ENCODE results near the gene POTEB3. TPM values are rescaled to one million over a fixed set of nuclear protein-coding genes. Genes with fewer than 3 reads are reported as not detected.
"Not testable (repeated sequence)": the region's sequence is repeated elsewhere in the genome, so short reads cannot be mapped to it uniquely, and the experiment has no call there.

Gene POTEB3
- not detected for total RNA-seq (2013)
- polyA plus RNA-seq (not detected), polyA minus RNA-seq (not detected in 2 replicates), total RNA-seq (0 to 0.75 (median 0.05) reads per million in 11 experiments)

- H3K27me3 ChIP-seq (ENCODE audit: control insufficient read depth in 2 of 2, insufficient read depth in 2 of 2, low read length in 2 of 2); H3K4me2 ChIP-seq (replicated peaks; ENCODE audit: extremely low read depth, low read length, poor library complexity, severe bottlenecking); H3K4me1 Mint-ChIP-seq; H3K9me3 Mint-ChIP-seq; H3K79me2 ChIP-seq (ENCODE audit: insufficient read depth, low read length); H3K27ac Mint-ChIP-seq; H4K20me1 ChIP-seq (ENCODE audit: insufficient read depth, low read length); H2AFZ ChIP-seq (ENCODE audit: insufficient read depth, low read depth, low read length, poor library complexity, severe bottlenecking); H3K36me3 Mint-ChIP-seq; H3K27me3 Mint-ChIP-seq (ENCODE audit: low read depth in 3 of 3); H3K36me3 ChIP-seq (replicated peaks in 1 of 2; ENCODE audit: control insufficient read depth in 1 of 2, insufficient read depth in 2 of 2, low read length in 2 of 2); H3K4me3 ChIP-seq (replicated peaks in 1 of 3; ENCODE audit: low read depth in 2 of 3, low read length in 3 of 3); intact Hi-C loops (cut with micrococcal nuclease); H3K4me1 ChIP-seq (ENCODE audit: control insufficient read depth in 1 of 2, insufficient read depth in 2 of 2, low read length in 2 of 2); H3K4me3 Mint-ChIP-seq; H3K9me3 ChIP-seq (replicated peaks in 1 of 2; ENCODE audit: control insufficient read depth in 1 of 2, insufficient read depth in 1 of 2, low read length in 2 of 2); DNase-seq; H3K9ac ChIP-seq (ENCODE audit: insufficient read depth, low read length, poor library complexity, severe bottlenecking); H3K27ac ChIP-seq (ENCODE audit: low read depth in 1 of 2, low read length in 2 of 2): not testable (repeated sequence)
- WGBS (ENCODE audit: insufficient coverage): no CpG with 5 or more reads among the region's 35 CpGs
Measured at GRCh38 chr15:21440399-21440798, at the start of gene POTEB3. Gene POTEB3 (minus strand): TSS chr15:21440499. CDS start chr15:21440011, 488 bp downstream.

GRCh38 chr15:21453683-21454082, 13.4 kb upstream of the POTEB3 start:
- H3K4me2 ChIP-seq (replicated peaks; ENCODE audit: extremely low read depth, low read length, poor library complexity, severe bottlenecking); H3K9ac ChIP-seq (ENCODE audit: insufficient read depth, low read length, poor library complexity, severe bottlenecking); H2AFZ ChIP-seq (ENCODE audit: insufficient read depth, low read depth, low read length, poor library complexity, severe bottlenecking); H3K36me3 ChIP-seq (replicated peaks in 1 of 2; ENCODE audit: control insufficient read depth in 1 of 2, insufficient read depth in 2 of 2, low read length in 2 of 2); H3K27me3 ChIP-seq (ENCODE audit: control insufficient read depth in 2 of 2, insufficient read depth in 2 of 2, low read length in 2 of 2); H3K79me2 ChIP-seq (ENCODE audit: insufficient read depth, low read length); H3K27ac Mint-ChIP-seq; DNase-seq; H4K20me1 ChIP-seq (ENCODE audit: insufficient read depth, low read length); H3K4me3 ChIP-seq (replicated peaks in 1 of 3; ENCODE audit: low read depth in 2 of 3, low read length in 3 of 3); H3K4me1 ChIP-seq (ENCODE audit: control insufficient read depth in 1 of 2, insufficient read depth in 2 of 2, low read length in 2 of 2); H3K9me3 Mint-ChIP-seq; intact Hi-C loops (cut with micrococcal nuclease); H3K36me3 Mint-ChIP-seq; H3K4me3 Mint-ChIP-seq; H3K4me1 Mint-ChIP-seq; H3K27ac ChIP-seq (ENCODE audit: low read depth in 1 of 2, low read length in 2 of 2); H3K27me3 Mint-ChIP-seq (ENCODE audit: low read depth in 3 of 3); H3K9me3 ChIP-seq (replicated peaks in 1 of 2; ENCODE audit: control insufficient read depth in 1 of 2, insufficient read depth in 1 of 2, low read length in 2 of 2): not testable (repeated sequence)
- whole genome bisulfite sequencing (ENCODE audit: insufficient coverage): no CpG with 5 or more reads among the region's 6 CpGs

- H3K4me1 Mint-ChIP-seq; H3K4me3 Mint-ChIP-seq; intact Hi-C loops (cut with micrococcal nuclease); H3K27me3 ChIP-seq (ENCODE audit: control insufficient read depth in 2 of 2, insufficient read depth in 2 of 2, low read length in 2 of 2); H3K9ac ChIP-seq (ENCODE audit: insufficient read depth, low read length, poor library complexity, severe bottlenecking); H3K36me3 Mint-ChIP-seq; H3K27ac ChIP-seq (ENCODE audit: low read depth in 1 of 2, low read length in 2 of 2); H3K4me3 ChIP-seq (replicated peaks in 1 of 3; ENCODE audit: low read depth in 2 of 3, low read length in 3 of 3); H3K4me1 ChIP-seq (ENCODE audit: control insufficient read depth in 1 of 2, insufficient read depth in 2 of 2, low read length in 2 of 2); DNase-seq; H4K20me1 ChIP-seq (ENCODE audit: insufficient read depth, low read length); H3K36me3 ChIP-seq (replicated peaks in 1 of 2; ENCODE audit: control insufficient read depth in 1 of 2, insufficient read depth in 2 of 2, low read length in 2 of 2); H3K9me3 ChIP-seq (replicated peaks in 1 of 2; ENCODE audit: control insufficient read depth in 1 of 2, insufficient read depth in 1 of 2, low read length in 2 of 2); H3K79me2 ChIP-seq (ENCODE audit: insufficient read depth, low read length); H3K27me3 Mint-ChIP-seq (ENCODE audit: low read depth in 3 of 3); H3K4me2 ChIP-seq (replicated peaks; ENCODE audit: extremely low read depth, low read length, poor library complexity, severe bottlenecking); H2AFZ ChIP-seq (ENCODE audit: insufficient read depth, low read depth, low read length, poor library complexity, severe bottlenecking); H3K9me3 Mint-ChIP-seq; H3K27ac Mint-ChIP-seq: not testable (repeated sequence)
- no CpG with 5 or more reads among the region's 72 CpGs for WGBS (ENCODE audit: insufficient coverage)
Measured at GRCh38 chr15:21451920-21452563, 11.7 kb upstream of the POTEB3 start.

- H3K9me3 Mint-ChIP-seq; H3K9me3 ChIP-seq (replicated peaks in 1 of 2; ENCODE audit: control insufficient read depth in 1 of 2, insufficient read depth in 1 of 2, low read length in 2 of 2); H3K27me3 Mint-ChIP-seq (ENCODE audit: low read depth in 3 of 3); intact Hi-C loops (cut with micrococcal nuclease); H3K9ac ChIP-seq (ENCODE audit: insufficient read depth, low read length, poor library complexity, severe bottlenecking); H3K4me3 ChIP-seq (replicated peaks in 1 of 3; ENCODE audit: low read depth in 2 of 3, low read length in 3 of 3); H3K4me1 ChIP-seq (ENCODE audit: control insufficient read depth in 1 of 2, insufficient read depth in 2 of 2, low read length in 2 of 2); H2AFZ ChIP-seq (ENCODE audit: insufficient read depth, low read depth, low read length, poor library complexity, severe bottlenecking); H3K36me3 ChIP-seq (replicated peaks in 1 of 2; ENCODE audit: control insufficient read depth in 1 of 2, insufficient read depth in 2 of 2, low read length in 2 of 2); H3K4me3 Mint-ChIP-seq; H3K4me1 Mint-ChIP-seq; H3K4me2 ChIP-seq (replicated peaks; ENCODE audit: extremely low read depth, low read length, poor library complexity, severe bottlenecking); H4K20me1 ChIP-seq (ENCODE audit: insufficient read depth, low read length); DNase-seq; H3K36me3 Mint-ChIP-seq; H3K27ac ChIP-seq (ENCODE audit: low read depth in 1 of 2, low read length in 2 of 2); H3K79me2 ChIP-seq (ENCODE audit: insufficient read depth, low read length); H3K27ac Mint-ChIP-seq; H3K27me3 ChIP-seq (ENCODE audit: control insufficient read depth in 2 of 2, insufficient read depth in 2 of 2, low read length in 2 of 2): not testable (repeated sequence)
- WGBS (ENCODE audit: insufficient coverage): no CpG with 5 or more reads among the region's 41 CpGs
Measured at GRCh38 chr15:21451487-21451886, 11.2 kb upstream of the POTEB3 start.
